H1 (cell line): ENCODE results near the gene TSKU. TPM values are rescaled to one million over a fixed set of nuclear protein-coding genes. Genes with fewer than 3 reads are reported as not detected.
A peak's percentile ranks its signal among the peaks of the same experiment; 100 is the strongest.

Source experiments
- RNF2 ChIP-seq: fragments of 200-900, 300-1000 bp; sonication (generic); IDR thresholded peaks from 2 replicates; pipeline ENCODE4 v1.7.1; 2016; ENCODE audit warnings: borderline replicate concordance, low read depth, mild to moderate bottlenecking, antibody characterized with exemption, low read length; ENCODE audit not compliant: poor library complexity, severe bottlenecking; ENCODE audit errors: missing control alignments
- polyA plus RNA-seq, 7 experiments: library from polyadenylated mRNA; depleted of rRNA in 3 of 7; stranded (reverse) in 5 of 7; unstranded in 2 of 7; fragments of >200 nt in 5 of 7; fragments of 200-250 nt in 2 of 7; gene quantifications; 1 replicate in 5 of 7; 2 replicates in 1 of 7; 4 replicates in 1 of 7; pipeline versions ENCODE4 v1.2.1 to v1.2.3, GENCODE V29; 2011 to 2013; ENCODE audit warnings: missing spikeins in 2 of 7, mixed read lengths in 2 of 7
- total RNA-seq: library from RNA; stranded (reverse); fragmentation: NEBNext Ultra II Directional; extraction: Animal tissue kit (Norgen Biotek cat#: 25700); gene quantifications from 2 replicates; pipeline ENCODE4 v1.2.1, GENCODE V29; 2021
- TF ChIP-seq, protein P1 (sequence below): IDR thresholded peaks from 2 replicates; pipeline ENCODE4 v1.6.1; 2012; ENCODE audit warnings: inconsistent platforms

TSKU gene
- total and polyA plus RNA-seq, 2 of the 8 experiments (the other 6 are each of a cell fraction or from before 2014, with no cell fraction given): 22.8 to 28.4 TPM

DNA sequence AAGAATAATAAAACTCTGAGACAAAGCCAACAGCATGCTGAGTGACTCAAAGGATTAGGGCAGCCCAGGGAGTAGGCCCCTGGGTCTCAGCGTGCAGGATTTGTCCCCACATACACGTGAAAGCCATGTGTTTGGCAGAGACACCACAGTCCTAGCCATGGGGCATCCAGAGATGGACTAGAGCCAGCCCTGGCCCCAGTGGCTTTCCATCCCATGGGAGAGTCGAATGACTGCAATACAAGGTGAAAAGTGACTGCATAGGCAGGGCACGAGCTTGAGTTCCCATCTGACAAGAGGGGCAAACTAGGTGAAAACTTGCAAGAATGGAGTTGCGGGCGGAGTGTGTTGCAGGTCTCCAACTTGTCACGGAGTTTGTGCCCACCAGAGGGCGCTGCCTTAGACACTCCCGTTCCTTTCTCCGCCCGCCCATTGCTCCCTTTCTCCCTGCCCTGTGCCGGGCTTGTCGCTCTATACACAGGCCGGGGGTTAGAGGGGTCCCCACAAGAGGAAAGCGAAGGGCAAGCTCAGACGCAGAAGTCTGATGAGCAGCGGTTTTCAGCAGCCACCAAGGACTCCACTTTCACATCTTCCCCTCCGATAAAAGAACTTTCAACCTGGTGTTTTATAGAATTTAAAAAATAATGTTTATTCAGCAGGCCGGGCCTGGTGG, 24.2 kb downstream of the TSKU start (continued):
- no peak for TF ChIP-seq RNF2
- TF ChIP-seq, protein P1, sequence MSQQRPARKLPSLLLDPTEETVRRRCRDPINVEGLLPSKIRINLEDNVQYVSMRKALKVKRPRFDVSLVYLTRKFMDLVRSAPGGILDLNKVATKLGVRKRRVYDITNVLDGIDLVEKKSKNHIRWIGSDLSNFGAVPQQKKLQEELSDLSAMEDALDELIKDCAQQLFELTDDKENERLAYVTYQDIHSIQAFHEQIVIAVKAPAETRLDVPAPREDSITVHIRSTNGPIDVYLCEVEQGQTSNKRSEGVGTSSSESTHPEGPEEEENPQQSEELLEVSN: peak; percentile 19; the same call in 1 of the 2 replicates
